Activated naive CD4-positive, alpha-beta T cell treated with anti-CD3 and anti-CD28 coated beads, Interleukin-2, amount 50 U/mL, for 72 hours (primary cell): ENCODE results near the gene SLC6A3. TPM values are rescaled to one million over a fixed set of nuclear protein-coding genes. Genes with fewer than 3 reads are reported as not detected.

Source experiments
- ATAC-seq, 2 donors: fragments of 150-1000 bp; cut with Tn5 transposase; 2 replicates each; pipeline ENCODE4 v1.10.0; 2021; ENCODE audit warnings: mild to moderate bottlenecking in 2 of 2, moderate library complexity in 2 of 2
- DNase-seq, 2 donors: peaks; one replicate each; pipeline ENCODE4 v3.0.0; 2021 to 2022; ENCODE audit warnings: low spot score in 2 of 2
- H3K27ac Mint-ChIP-seq, 2 donors: one replicate each; pipeline ENCODE4 v1.8.0; 2022; ENCODE audit warnings: mild to moderate bottlenecking in 2 of 2, mixed read lengths in 2 of 2
- H3K36me3 Mint-ChIP-seq, 2 donors: one replicate each; pipeline ENCODE4 v1.8.0; 2022; ENCODE audit warnings: mixed read lengths in 2 of 2
- H3K9me3 Mint-ChIP-seq, 2 donors: one replicate each; pipeline ENCODE4 v1.8.0; 2022; ENCODE audit warnings: mixed read lengths in 2 of 2
- total RNA-seq, 2 donors: library from RNA; stranded (reverse); gene quantifications; one replicate each; pipeline ENCODE4 v1.2.3, GENCODE V29; 2022

SLC6A3 gene
- total RNA-seq, 2 donors from 2014 or later, result not detected

GRCh38 chr5:1413211-1413610, 32.0 kb downstream of the SLC6A3 start:
- DNase-seq (no peak), ATAC-seq (no peak)
- H3K9me3 Mint-ChIP-seq, result peaks cover 0 to 2% of the 10 kb centered on the region in 2 donors
- no peak overlapping the region for H3K27ac Mint-ChIP-seq
- H3K36me3 Mint-ChIP-seq, result no peaks in the 10 kb centered on the region

GRCh38 chr5:1412621-1413020, 32.6 kb downstream of the SLC6A3 start:
- no peak for ATAC-seq
- DNase-seq, result no peak
- Mint-ChIP-seq H3K27ac (no peak overlapping the region), H3K36me3 (no peaks in the 10 kb centered on the region), H3K9me3 (no peaks in the 10 kb centered on the region)

GRCh38 chr5:1412163-1412562, 33.1 kb downstream of the SLC6A3 start:
- no peaks in the 10 kb centered on the region for H3K36me3 Mint-ChIP-seq
- ATAC-seq, result no peak
- DNase-seq, result no peak
- no peak overlapping the region for H3K27ac Mint-ChIP-seq
- no peaks in the 10 kb centered on the region for H3K9me3 Mint-ChIP-seq

GRCh38 chr5:1411099-1411498, 34.1 kb downstream of the SLC6A3 start:
- no peak for ATAC-seq
- H3K9me3 Mint-ChIP-seq, result no peaks in the 10 kb centered on the region

GRCh38 chr5:1410156-1411014, 34.9 kb downstream of the SLC6A3 start:
- no peak for ATAC-seq
- no peak overlapping the region for H3K27ac Mint-ChIP-seq
- no peaks in the 10 kb centered on the region for H3K36me3 Mint-ChIP-seq
- no peaks in the 10 kb centered on the region for H3K9me3 Mint-ChIP-seq
- DNase-seq, result no peak

More at GRCh38 chr5:1411099-1411498, 34.1 kb downstream of the SLC6A3 start:
- Mint-ChIP-seq H3K27ac (no peak overlapping the region), H3K36me3 (no peaks in the 10 kb centered on the region)
- DNase-seq, result no peak

- H3K9me3 Mint-ChIP-seq, result no peaks in the 10 kb centered on the region
- no peak for ATAC-seq
- H3K27ac Mint-ChIP-seq, result no peak overlapping the region
Measured at GRCh38 chr5:1409381-1410110, 35.7 kb downstream of the SLC6A3 start.

GRCh38 chr5:1406681-1407640, 38.3 kb downstream of the SLC6A3 start:
- no peak overlapping the region for H3K27ac Mint-ChIP-seq
- ATAC-seq, result no peak

More at GRCh38 chr5:1409381-1410110, 35.7 kb downstream of the SLC6A3 start:
- H3K36me3 Mint-ChIP-seq, result no peaks in the 10 kb centered on the region
- DNase-seq, result no peak

GRCh38 chr5:1405539-1406530, 39.4 kb downstream of the SLC6A3 start:
- ATAC-seq (no peak), DNase-seq (no peak)
- Mint-ChIP-seq H3K9me3 (no peaks in the 10 kb centered on the region), H3K27ac (no peak overlapping the region), H3K36me3 (no peaks in the 10 kb centered on the region)

More at GRCh38 chr5:1406681-1407640, 38.3 kb downstream of the SLC6A3 start:
- H3K36me3 Mint-ChIP-seq, result no peaks in the 10 kb centered on the region
- H3K9me3 Mint-ChIP-seq, result no peaks in the 10 kb centered on the region
- no peak for DNase-seq

GRCh38 chr5:1405121-1405520, 40.1 kb downstream of the SLC6A3 start:
- Mint-ChIP-seq H3K27ac (no peak overlapping the region), H3K9me3 (no peaks in the 10 kb centered on the region), H3K36me3 (no peaks in the 10 kb centered on the region)
- DNase-seq, result no peak
- no peak for ATAC-seq

GRCh38 chr5:1404062-1404461, 41.2 kb downstream of the SLC6A3 start:
- ATAC-seq, result no peak
- DNase-seq, result no peak
- H3K36me3 Mint-ChIP-seq, result no peaks in the 10 kb centered on the region
- no peaks in the 10 kb centered on the region for H3K9me3 Mint-ChIP-seq
- H3K27ac Mint-ChIP-seq, result no peak overlapping the region

- no peak for ATAC-seq
- H3K36me3 Mint-ChIP-seq, result no peaks in the 10 kb centered on the region
- no peaks in the 10 kb centered on the region for H3K9me3 Mint-ChIP-seq
- DNase-seq, result no peak
- H3K27ac Mint-ChIP-seq, result no peak overlapping the region
Measured at GRCh38 chr5:1402611-1403255, 42.5 kb downstream of the SLC6A3 start.

- ATAC-seq (no peak), DNase-seq (no peak)
- Mint-ChIP-seq H3K9me3 (no peaks in the 10 kb centered on the region), H3K36me3 (no peaks in the 10 kb centered on the region), H3K27ac (no peak overlapping the region)
Measured at GRCh38 chr5:1401536-1402138, 43.6 kb downstream of the SLC6A3 start.

GRCh38 chr5:1400936-1401335, 44.3 kb downstream of the SLC6A3 start:
- Mint-ChIP-seq H3K9me3 (no peaks in the 10 kb centered on the region), H3K27ac (no peak overlapping the region), H3K36me3 (no peaks in the 10 kb centered on the region)
- DNase-seq, result no peak
- ATAC-seq, result no peak

- DNase-seq (no peak), ATAC-seq (no peak)
- no peaks in the 10 kb centered on the region for H3K9me3 Mint-ChIP-seq
- H3K36me3 Mint-ChIP-seq, result no peaks in the 10 kb centered on the region
- no peak overlapping the region for H3K27ac Mint-ChIP-seq
Measured at GRCh38 chr5:1400211-1400855, 44.9 kb downstream of the SLC6A3 start.
